K562 (cell line): ENCODE results near the gene SLC16A1. TPM values are rescaled to one million over a fixed set of nuclear protein-coding genes. Genes with fewer than 3 reads are reported as not detected.

Experiments
- ARID1B ChIP-seq: fragments of 450-650 bp; IDR thresholded peaks from 2 replicates; pipeline ENCODE4 v1.6.1; 2016; ENCODE audit warnings: antibody characterized with exemption, mild to moderate bottlenecking, inconsistent platforms
- ARNT ChIP-seq, 2 experiments: fragments of 450-650 bp; IDR thresholded peaks; 2 replicates each; pipeline ENCODE4 v1.6.1; 2016; ENCODE audit warnings: mild to moderate bottlenecking in 1 of 2
- BHLHE40 ChIP-seq: IDR thresholded peaks from 2 replicates; pipeline ENCODE4 v1.6.1; 2011; ENCODE audit warnings: low read length, improper control_type of control experiment
- CBFA2T3 ChIP-seq: fragments of 450-650 bp; IDR thresholded peaks from 2 replicates; pipeline ENCODE4 v1.6.1; 2017
- CCNT2 ChIP-seq: IDR thresholded peaks from 2 replicates; pipeline ENCODE4 v1.6.1; 2011; ENCODE audit warnings: borderline replicate concordance, low read depth, mild to moderate bottlenecking, moderate library complexity, mixed read lengths, low read length; ENCODE audit not compliant: insufficient read length; ENCODE audit errors: extremely low read depth
- CREB1 ChIP-seq, 2 experiments: sonication (generic) in 1 of 2; formaldehyde crosslinking in 1 of 2; IDR thresholded peaks; 2 replicates each; pipeline versions ENCODE4 v1.6.1 to v1.8.0; 2012 to 2022; ENCODE audit warnings: inconsistent platforms in 1 of 2, mild to moderate bottlenecking in 1 of 2, missing genetic modification reagents in 1 of 2, moderate library complexity in 1 of 2
- CREM ChIP-seq: IDR thresholded peaks from 2 replicates; pipeline ENCODE4 v1.6.1; 2014; ENCODE audit warnings: antibody characterized with exemption, low read depth
- DDX20 ChIP-seq: fragments of 450-650 bp; IDR thresholded peaks from 2 replicates; pipeline ENCODE4 v1.6.1; 2016; ENCODE audit warnings: missing genetic modification characterization, low read depth, mild to moderate bottlenecking, missing compliant biosample characterization, moderate library complexity
- EP400 ChIP-seq: fragments of 450-650 bp; IDR thresholded peaks from 2 replicates; pipeline ENCODE4 v1.6.1; 2017; ENCODE audit warnings: antibody characterized with exemption, mild to moderate bottlenecking, moderate library complexity
- FOS ChIP-seq: IDR thresholded peaks from 3 replicates; pipeline ENCODE4 v1.6.1; 2011; ENCODE audit not compliant: insufficient read length; ENCODE audit errors: extremely low read depth
- FOXP1 ChIP-seq: sonication (generic); formaldehyde crosslinking; IDR thresholded peaks from 2 replicates; pipeline ENCODE4 v1.8.0; 2022; ENCODE audit warnings: mild to moderate bottlenecking, missing genetic modification reagents
- GABPB2 ChIP-seq: fragments of 250-450 bp; sonication (Bioruptor Pico); conservative IDR thresholded peaks from 2 replicates; pipeline ENCODE4 v1.5.1; 2021; ENCODE audit warnings: mild to moderate bottlenecking
- GTF3C2 ChIP-seq: IDR thresholded peaks from 3 replicates; pipeline ENCODE4 v1.6.1; 2011; ENCODE audit warnings: borderline replicate concordance, mild to moderate bottlenecking, moderate library complexity; ENCODE audit not compliant: insufficient read length; ENCODE audit errors: extremely low read depth
- KDM5B ChIP-seq: fragments of 200-600 bp; sonication (generic); IDR thresholded peaks from 2 replicates; pipeline ENCODE4 v1.6.1; 2012; ENCODE audit warnings: low read depth, mild to moderate bottlenecking, moderate library complexity, low read length, control low read depth, inconsistent platforms; ENCODE audit not compliant: insufficient replicate concordance
- L3MBTL2 ChIP-seq: fragments of 450-650 bp; IDR thresholded peaks from 2 replicates; pipeline ENCODE4 v1.6.1; 2016; ENCODE audit warnings: mild to moderate bottlenecking, moderate library complexity
- NBN ChIP-seq: fragments of 450-650 bp; IDR thresholded peaks from 2 replicates; pipeline ENCODE4 v1.6.1; 2016; ENCODE audit warnings: low read depth, mild to moderate bottlenecking
- NFIC ChIP-seq: fragments of 450-650 bp; IDR thresholded peaks from 2 replicates; pipeline ENCODE4 v1.6.1; 2017; ENCODE audit warnings: mild to moderate bottlenecking, inconsistent platforms
- PHF8 ChIP-seq: fragments of 200-600 bp; sonication (generic); IDR thresholded peaks from 2 replicates; pipeline ENCODE4 v1.6.1; 2012; ENCODE audit warnings: mixed run types, mild to moderate bottlenecking, inconsistent platforms, low read length, moderate library complexity, borderline replicate concordance
- PTBP1 ChIP-seq: fragments of 200-400 bp; formaldehyde crosslinking; IDR thresholded peaks from 2 replicates; pipeline ENCODE4 v1.6.1; 2017; ENCODE audit warnings: low read depth, low read length
- RCOR1 ChIP-seq, 2 experiments: IDR thresholded peaks; 2 replicates each; pipeline ENCODE4 v1.6.1; 2012; ENCODE audit warnings: low read depth in 2 of 2, low read length in 2 of 2, borderline replicate concordance in 1 of 2, improper control_type of control experiment in 1 of 2
- SMARCA4 ChIP-seq: fragments of 450-650 bp; IDR thresholded peaks from 2 replicates; pipeline ENCODE4 v1.6.1; 2016
- TBP ChIP-seq: optimal IDR thresholded peaks from 2 replicates; pipeline ENCODE3; 2011; ENCODE audit warnings: low read depth, low read length, improper control_type of control experiment
- TOE1 ChIP-seq, 2 experiments: fragments of 450-650 bp in 1 of 2; sonication (generic) in 1 of 2; formaldehyde crosslinking in 1 of 2; IDR thresholded peaks; 2 replicates each; pipeline versions ENCODE4 v1.7.1 to v1.8.0; 2016 to 2022; ENCODE audit warnings: borderline replicate concordance in 2 of 2, mild to moderate bottlenecking in 2 of 2, antibody characterized with exemption in 1 of 2, inconsistent platforms in 1 of 2, low read depth in 1 of 2, missing genetic modification reagents in 1 of 2, moderate library complexity in 1 of 2
- ZFP36 ChIP-seq: fragments of 150-350 bp; IDR thresholded peaks from 2 replicates; pipeline ENCODE4 v1.6.1; 2018; ENCODE audit warnings: low read length, low read depth; ENCODE audit not compliant: partially characterized antibody
- ZNF263 ChIP-seq: sonication (generic); formaldehyde crosslinking; IDR thresholded peaks from 2 replicates; pipeline ENCODE4 v1.8.0; 2022; ENCODE audit warnings: mild to moderate bottlenecking, missing genetic modification reagents, borderline replicate concordance
- ZNF511 ChIP-seq: sonication (generic); formaldehyde crosslinking; IDR thresholded peaks from 2 replicates; pipeline ENCODE4 v1.8.0; 2022; ENCODE audit warnings: mild to moderate bottlenecking, missing genetic modification reagents
- polyA plus RNA-seq, 8 experiments: library from polyadenylated mRNA; depleted of rRNA in 4 of 8; stranded (reverse) in 5 of 8; unstranded in 3 of 8; fragments of >200 nt; fragmentation: Nextera tagmentation in 2 of 8; fragmentation: Illumina TruSeq in 1 of 8; extraction: Ambion mirVana in 2 of 8; extraction: Trizol in 1 of 8; gene quantifications; 2 replicates each; pipeline versions ENCODE4 v1.2.1 to v1.2.3, GENCODE V29; 2011 to 2014; ENCODE audit warnings: inconsistent platforms in 1 of 8, missing spikeins in 1 of 8
- total RNA-seq, 7 experiments: library from RNA; depleted of rRNA in 6 of 7; stranded (reverse); fragments of >200 nt in 6 of 7; fragmentation: Illumina TruSeq in 2 of 7; extraction: Trizol in 2 of 7; gene quantifications; 2 replicates each; pipeline versions ENCODE4 v1.2.1 to v1.2.3, GENCODE V29; 2011 to 2021; ENCODE audit warnings: low replicate concordance in 1 of 7

SLC16A1 gene
- total and polyA plus RNA-seq, 9 of the 15 experiments (the other 6 are each of a cell fraction or from before 2014, with no cell fraction given): 73.1 to 244 (median 117) TPM

DNA sequence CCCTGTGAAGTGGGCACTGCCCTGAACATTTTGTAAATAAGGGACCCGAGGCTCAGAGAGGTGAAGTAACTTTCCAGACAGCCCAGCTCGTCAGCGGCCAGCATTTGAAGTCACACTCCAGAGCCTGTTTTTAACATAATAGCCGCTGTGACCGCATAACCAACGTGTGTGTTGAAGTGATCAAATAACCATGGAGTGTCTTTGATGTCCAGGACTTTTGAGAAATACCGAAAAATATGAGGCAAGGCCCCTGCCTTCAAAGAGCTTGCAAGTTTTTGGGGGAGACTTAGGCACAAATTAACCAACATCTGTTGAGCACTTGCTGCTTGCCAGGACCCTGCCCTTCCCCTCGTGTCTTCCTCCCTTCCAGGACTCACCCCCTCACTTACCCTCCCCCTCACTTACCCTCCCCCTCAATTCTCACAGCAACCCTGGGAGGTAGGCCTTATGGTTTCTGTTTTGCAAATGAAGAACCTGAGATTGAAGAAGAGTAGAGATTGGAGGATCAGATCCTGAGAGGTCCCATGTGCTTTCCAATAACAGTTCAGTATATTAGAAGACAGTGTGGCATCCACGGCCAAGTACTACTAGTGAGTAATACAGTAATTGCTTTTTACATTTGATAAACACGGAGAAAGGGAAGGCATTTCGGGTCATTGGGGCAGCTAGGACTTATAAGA lies 1.3 kb upstream of the SLC16A1 start (continued):
- TF ChIP-seq ZNF511 (CRISPR knock-in tag) (0 out of 2 replicates have a peak, but pooled peaks have one; percentile 23), EP400 (peak; percentile 56), PHF8 (peak; percentile 16; the same call in 1 of the 2 replicates), ZFP36 (peak; percentile 21), L3MBTL2 (0 out of 2 replicates have a peak, but pooled peaks have one; percentile 31), ARID1B (peak; percentile 39; the same call in 1 of the 2 replicates), NBN (peak; percentile 48; the same call in 1 of the 2 replicates), RCOR1 (IDR thresholded peaks at IDR 0.05; ENCODE audit: borderline replicate concordance in 1 of 2, low read depth in 2 of 2, low read length in 2 of 2) (peak in 1 of 2 experiments; percentile 77; a peak in 3 of 4 replicates), ARNT (IDR thresholded peaks at IDR 0.05) (peak in 1 of 2 experiments; percentile 43; a peak in 2 of 4 replicates), CREB1 (IDR thresholded peaks at IDR 0.05) (no peak), CREB1 (CRISPR knock-in tag; IDR thresholded peaks at IDR 0.05) (peak; percentile 55), FOS (peak; percentile 17), TOE1 (IDR thresholded peaks at IDR 0.05; ENCODE audit: borderline replicate concordance) (peak; percentile 66), TOE1 (CRISPR knock-in tag; IDR thresholded peaks at IDR 0.05; ENCODE audit: borderline replicate concordance, low read depth) (no peak), BHLHE40 (no peak), CREM (no peak), GTF3C2 (no peak), PTBP1 (no peak), TBP (peak; percentile 24), CBFA2T3 (0 out of 2 replicates have a peak, but pooled peaks have one; percentile 11), DDX20 (tag) (no peak), ZNF263 (peak; percentile 40; the same call in 1 of the 2 replicates), CCNT2 (no peak), KDM5B (no peak), FOXP1 (0 out of 2 replicates have a peak, but pooled peaks have one; percentile 36), SMARCA4 (peak; percentile 53), GABPB2 (CRISPR knock-in tag) (no peak), NFIC (peak; percentile 88)
